Measurements from ENCODE around the gene PCNX3. TPM values are rescaled to one million over a fixed set of nuclear protein-coding genes. Genes with fewer than 3 reads are reported as not detected.

PCNX3 gene
- total and polyA plus RNA-seq, 2 of the 13 experiments (the other 11 are each of a cell fraction or from before 2014, with no cell fraction given): 16.2 to 23.0 TPM

DNA sequence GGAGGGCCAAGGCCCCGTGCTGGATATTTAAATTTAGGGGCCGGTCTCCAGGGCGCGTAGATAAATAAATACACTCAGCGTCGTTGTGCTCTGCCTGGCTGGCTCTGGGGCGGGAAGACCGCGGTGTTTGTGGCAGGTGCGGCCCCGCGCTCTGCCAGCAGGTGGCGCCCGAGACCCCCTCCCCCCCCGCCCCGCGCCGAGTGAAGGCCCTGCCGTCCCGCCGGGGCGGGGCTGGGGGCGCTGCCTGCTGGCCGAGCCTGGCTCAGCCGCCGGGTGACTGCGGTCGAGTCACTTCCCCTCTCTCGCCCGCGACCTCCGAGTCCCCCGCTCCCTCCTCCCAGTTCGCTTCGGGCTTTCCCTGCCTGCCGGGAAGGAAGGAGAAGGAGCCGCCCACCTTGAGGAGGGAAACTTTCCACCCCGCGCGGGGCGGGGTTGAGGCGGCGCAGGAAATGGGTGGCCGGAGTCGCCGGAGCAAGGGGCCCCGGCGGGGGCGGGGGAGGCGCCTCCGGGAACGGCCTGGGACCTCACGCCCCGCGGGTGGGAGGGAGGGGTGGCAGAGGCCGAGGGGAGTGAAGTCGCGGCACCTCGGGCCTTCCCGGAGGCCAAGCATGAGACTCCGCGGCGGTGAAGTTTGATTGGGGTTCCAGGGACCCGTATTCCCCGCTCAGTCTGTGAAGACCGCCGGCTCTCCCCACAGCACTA lies 41.3 kb upstream of the PCNX3 start (continued):
- TF ChIP-seq FOSL2 (CRISPR knock-in tag; IDR thresholded peaks at IDR 0.05) (peak; percentile 10; the same call in 1 of the 2 replicates), TBP (CRISPR knock-in tag; IDR thresholded peaks at IDR 0.05) (no peak), ZNF510 (CRISPR knock-in tag; IDR thresholded peaks at IDR 0.05; ENCODE audit: low read depth) (no peak), FOXA1 (IDR thresholded peaks at IDR 0.05) (no peak), FOXA1 (CRISPR knock-in tag; IDR thresholded peaks at IDR 0.05) (no peak), ZFP1 (CRISPR knock-in tag; IDR thresholded peaks at IDR 0.05) (no peak), ZNF224 (CRISPR knock-in tag; IDR thresholded peaks at IDR 0.05) (no peak), RBFOX2 (IDR thresholded peaks at IDR 0.05; ENCODE audit: low read depth, low read length) (peak; percentile 76), ZNF136 (CRISPR knock-in tag; IDR thresholded peaks at IDR 0.05; ENCODE audit: low read depth) (no peak), BHLHE40 (IDR thresholded peaks at IDR 0.05; ENCODE audit: low read length) (no peak), ZNF253 (CRISPR knock-in tag; IDR thresholded peaks at IDR 0.05; ENCODE audit: borderline replicate concordance) (no peak), SOX5 (CRISPR knock-in tag; IDR thresholded peaks at IDR 0.05; ENCODE audit: borderline replicate concordance) (no peak), ZNF12 (CRISPR knock-in tag; IDR thresholded peaks at IDR 0.05) (no peak), SMYD3 (CRISPR knock-in tag; IDR thresholded peaks at IDR 0.05) (no peak), ZNF670 (CRISPR knock-in tag; IDR thresholded peaks at IDR 0.05; ENCODE audit: borderline replicate concordance) (no peak)
- TF ChIP-seq, protein P1, sequence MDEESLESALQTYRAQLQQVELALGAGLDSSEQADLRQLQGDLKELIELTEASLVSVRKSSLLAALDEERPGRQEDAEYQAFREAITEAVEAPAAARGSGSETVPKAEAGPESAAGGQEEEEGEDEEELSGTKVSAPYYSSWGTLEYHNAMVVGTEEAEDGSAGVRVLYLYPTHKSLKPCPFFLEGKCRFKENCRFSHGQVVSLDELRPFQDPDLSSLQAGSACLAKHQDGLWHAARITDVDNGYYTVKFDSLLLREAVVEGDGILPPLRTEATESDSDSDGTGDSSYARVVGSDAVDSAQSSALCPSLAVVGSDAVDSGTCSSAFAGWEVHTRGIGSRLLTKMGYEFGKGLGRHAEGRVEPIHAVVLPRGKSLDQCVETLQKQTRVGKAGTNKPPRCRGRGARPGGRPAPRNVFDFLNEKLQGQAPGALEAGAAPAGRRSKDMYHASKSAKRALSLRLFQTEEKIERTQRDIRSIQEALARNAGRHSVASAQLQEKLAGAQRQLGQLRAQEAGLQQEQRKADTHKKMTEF (CRISPR knock-in tag; IDR thresholded peaks at IDR 0.05): peak; percentile 51; the same call in 1 of the 2 replicates
- TF ChIP-seq, protein P2, sequence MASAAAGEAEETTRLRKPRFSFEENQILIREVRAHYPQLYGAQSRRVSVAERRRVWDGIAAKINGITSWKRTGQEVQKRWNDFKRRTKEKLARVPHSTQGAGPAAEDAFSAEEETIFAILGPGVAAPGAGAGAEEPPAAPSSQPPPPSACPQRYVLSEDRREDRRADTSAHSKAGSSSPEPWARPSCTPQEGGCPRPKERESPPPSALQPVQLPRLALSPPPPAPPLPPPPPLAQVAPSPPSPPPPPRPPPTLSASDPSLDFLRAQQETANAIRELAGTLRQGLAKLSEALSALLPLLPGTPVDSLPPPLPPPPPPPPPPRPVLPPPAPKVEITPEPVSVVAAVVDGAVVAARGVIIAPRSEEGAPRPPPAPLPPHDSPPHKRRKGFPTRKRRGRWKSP (CRISPR knock-in tag; IDR thresholded peaks at IDR 0.05): no peak
- TF ChIP-seq, protein P3, sequence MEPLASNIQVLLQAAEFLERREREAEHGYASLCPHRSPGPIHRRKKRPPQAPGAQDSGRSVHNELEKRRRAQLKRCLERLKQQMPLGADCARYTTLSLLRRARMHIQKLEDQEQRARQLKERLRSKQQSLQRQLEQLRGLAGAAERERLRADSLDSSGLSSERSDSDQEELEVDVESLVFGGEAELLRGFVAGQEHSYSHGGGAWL (CRISPR knock-in tag; IDR thresholded peaks at IDR 0.05): no peak
- TF ChIP-seq, protein P4, sequence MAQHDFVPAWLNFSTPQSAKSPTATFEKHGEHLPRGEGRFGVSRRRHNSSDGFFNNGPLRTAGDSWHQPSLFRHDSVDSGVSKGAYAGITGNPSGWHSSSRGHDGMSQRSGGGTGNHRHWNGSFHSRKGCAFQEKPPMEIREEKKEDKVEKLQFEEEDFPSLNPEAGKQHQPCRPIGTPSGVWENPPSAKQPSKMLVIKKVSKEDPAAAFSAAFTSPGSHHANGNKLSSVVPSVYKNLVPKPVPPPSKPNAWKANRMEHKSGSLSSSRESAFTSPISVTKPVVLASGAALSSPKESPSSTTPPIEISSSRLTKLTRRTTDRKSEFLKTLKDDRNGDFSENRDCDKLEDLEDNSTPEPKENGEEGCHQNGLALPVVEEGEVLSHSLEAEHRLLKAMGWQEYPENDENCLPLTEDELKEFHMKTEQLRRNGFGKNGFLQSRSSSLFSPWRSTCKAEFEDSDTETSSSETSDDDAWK (CRISPR knock-in tag; IDR thresholded peaks at IDR 0.05): no peak
- TF ChIP-seq, protein P5, sequence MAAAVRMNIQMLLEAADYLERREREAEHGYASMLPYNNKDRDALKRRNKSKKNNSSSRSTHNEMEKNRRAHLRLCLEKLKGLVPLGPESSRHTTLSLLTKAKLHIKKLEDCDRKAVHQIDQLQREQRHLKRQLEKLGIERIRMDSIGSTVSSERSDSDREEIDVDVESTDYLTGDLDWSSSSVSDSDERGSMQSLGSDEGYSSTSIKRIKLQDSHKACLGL (CRISPR knock-in tag; IDR thresholded peaks at IDR 0.05): peak; percentile 42; the same call in 1 of the 2 replicates
- TF ChIP-seq, protein P6, sequence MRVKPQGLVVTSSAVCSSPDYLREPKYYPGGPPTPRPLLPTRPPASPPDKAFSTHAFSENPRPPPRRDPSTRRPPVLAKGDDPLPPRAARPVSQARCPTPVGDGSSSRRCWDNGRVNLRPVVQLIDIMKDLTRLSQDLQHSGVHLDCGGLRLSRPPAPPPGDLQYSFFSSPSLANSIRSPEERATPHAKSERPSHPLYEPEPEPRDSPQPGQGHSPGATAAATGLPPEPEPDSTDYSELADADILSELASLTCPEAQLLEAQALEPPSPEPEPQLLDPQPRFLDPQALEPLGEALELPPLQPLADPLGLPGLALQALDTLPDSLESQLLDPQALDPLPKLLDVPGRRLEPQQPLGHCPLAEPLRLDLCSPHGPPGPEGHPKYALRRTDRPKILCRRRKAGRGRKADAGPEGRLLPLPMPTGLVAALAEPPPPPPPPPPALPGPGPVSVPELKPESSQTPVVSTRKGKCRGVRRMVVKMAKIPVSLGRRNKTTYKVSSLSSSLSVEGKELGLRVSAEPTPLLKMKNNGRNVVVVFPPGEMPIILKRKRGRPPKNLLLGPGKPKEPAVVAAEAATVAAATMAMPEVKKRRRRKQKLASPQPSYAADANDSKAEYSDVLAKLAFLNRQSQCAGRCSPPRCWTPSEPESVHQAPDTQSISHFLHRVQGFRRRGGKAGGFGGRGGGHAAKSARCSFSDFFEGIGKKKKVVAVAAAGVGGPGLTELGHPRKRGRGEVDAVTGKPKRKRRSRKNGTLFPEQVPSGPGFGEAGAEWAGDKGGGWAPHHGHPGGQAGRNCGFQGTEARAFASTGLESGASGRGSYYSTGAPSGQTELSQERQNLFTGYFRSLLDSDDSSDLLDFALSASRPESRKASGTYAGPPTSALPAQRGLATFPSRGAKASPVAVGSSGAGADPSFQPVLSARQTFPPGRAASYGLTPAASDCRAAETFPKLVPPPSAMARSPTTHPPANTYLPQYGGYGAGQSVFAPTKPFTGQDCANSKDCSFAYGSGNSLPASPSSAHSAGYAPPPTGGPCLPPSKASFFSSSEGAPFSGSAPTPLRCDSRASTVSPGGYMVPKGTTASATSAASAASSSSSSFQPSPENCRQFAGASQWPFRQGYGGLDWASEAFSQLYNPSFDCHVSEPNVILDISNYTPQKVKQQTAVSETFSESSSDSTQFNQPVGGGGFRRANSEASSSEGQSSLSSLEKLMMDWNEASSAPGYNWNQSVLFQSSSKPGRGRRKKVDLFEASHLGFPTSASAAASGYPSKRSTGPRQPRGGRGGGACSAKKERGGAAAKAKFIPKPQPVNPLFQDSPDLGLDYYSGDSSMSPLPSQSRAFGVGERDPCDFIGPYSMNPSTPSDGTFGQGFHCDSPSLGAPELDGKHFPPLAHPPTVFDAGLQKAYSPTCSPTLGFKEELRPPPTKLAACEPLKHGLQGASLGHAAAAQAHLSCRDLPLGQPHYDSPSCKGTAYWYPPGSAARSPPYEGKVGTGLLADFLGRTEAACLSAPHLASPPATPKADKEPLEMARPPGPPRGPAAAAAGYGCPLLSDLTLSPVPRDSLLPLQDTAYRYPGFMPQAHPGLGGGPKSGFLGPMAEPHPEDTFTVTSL (CRISPR knock-in tag; IDR thresholded peaks at IDR 0.05; ENCODE audit: borderline replicate concordance): no peak
